Fibroblast of mammary gland (primary cell): Measurements from ENCODE around the gene DPPA5.
"Not testable (repeated sequence)": the region's sequence is repeated elsewhere in the genome, so short reads cannot be mapped to it uniquely, and the experiment has no call there.

Experiments
- DNase-seq: peaks from one replicate; pipeline ENCODE4 v3.0.0-alpha.2; 2010; ENCODE audit warnings: low read depth
- H3K4me3 ChIP-seq: 2 replicates; pipeline ENCODE4 v1.5.1; 2011; ENCODE audit warnings: low read depth, mild to moderate bottlenecking, low read length, moderate library complexity; ENCODE audit not compliant: control insufficient read depth
- CTCF ChIP-seq: conservative IDR thresholded peaks from 2 replicates; pipeline ENCODE4 v1.5.1; 2011; ENCODE audit warnings: low read depth, low read length, inconsistent platforms; ENCODE audit not compliant: control insufficient read depth, insufficient read depth

The DPPA5 gene

GRCh38 chr6:73325656-73326055 lies 28.4 kb downstream of the DPPA5 start:
- no peak for TF ChIP-seq CTCF
- H3K4me3 ChIP-seq, result no peak overlapping the region
- no peak for DNase-seq

- H3K4me3 ChIP-seq, result no peak overlapping the region
- no peak for DNase-seq
- TF ChIP-seq CTCF, result no peak
These were observed 30.8 kb downstream of the DPPA5 start for GRCh38 chr6:73323323-73323722.

- no peak for TF ChIP-seq CTCF
- no peak for DNase-seq
- H3K4me3 ChIP-seq, result peak overlapping the region; percentile 26
These were observed 39.2 kb downstream of the DPPA5 start for GRCh38 chr6:73314577-73315492.

- DNase-seq, result not testable (repeated sequence)
- peak overlapping the region; percentile 80 for H3K4me3 ChIP-seq
These were observed 43.6 kb downstream of the DPPA5 start for GRCh38 chr6:73310503-73310845.

- TF ChIP-seq CTCF, result peak; percentile 45
- H3K4me3 ChIP-seq, result peak overlapping the region; percentile 80
- DNase-seq, result peak; percentile 55
These were observed 44.1 kb downstream of the DPPA5 start for GRCh38 chr6:73309785-73310502.

GRCh38 chr6:73309535-73309784 lies 44.6 kb downstream of the DPPA5 start:
- no peak for TF ChIP-seq CTCF
- peak overlapping the region; percentile 80 for H3K4me3 ChIP-seq
- DNase-seq, result no peak

- peak; percentile 16 for TF ChIP-seq CTCF
- peak overlapping the region; percentile 80 for H3K4me3 ChIP-seq
- DNase-seq, result peak; percentile 22
These were observed 45.2 kb downstream of the DPPA5 start for GRCh38 chr6:73308712-73309534.

- not testable (repeated sequence) for H3K4me3 ChIP-seq, DNase-seq
These were observed 50.3 kb downstream of the DPPA5 start for GRCh38 chr6:73303773-73304172.
